ENCODE results near the gene HSPBP1.

HSPBP1 gene

GRCh38 chr19:55297267-55297666 lies 17.4 kb upstream of the HSPBP1 start:
- Mint-ChIP-seq H3K4me3 (no peak overlapping the region), H3K9me3 (no peaks in the 10 kb centered on the region), H3K27me3 (ENCODE audit: low read depth) (no peaks in the 10 kb centered on the region), H3K4me1 (ENCODE audit: low read depth) (peaks cover 6% of the 10 kb centered on the region), H3K27ac (no peak overlapping the region), H3K36me3 (ENCODE audit: low read depth) (no peaks in the 10 kb centered on the region)

DNA sequence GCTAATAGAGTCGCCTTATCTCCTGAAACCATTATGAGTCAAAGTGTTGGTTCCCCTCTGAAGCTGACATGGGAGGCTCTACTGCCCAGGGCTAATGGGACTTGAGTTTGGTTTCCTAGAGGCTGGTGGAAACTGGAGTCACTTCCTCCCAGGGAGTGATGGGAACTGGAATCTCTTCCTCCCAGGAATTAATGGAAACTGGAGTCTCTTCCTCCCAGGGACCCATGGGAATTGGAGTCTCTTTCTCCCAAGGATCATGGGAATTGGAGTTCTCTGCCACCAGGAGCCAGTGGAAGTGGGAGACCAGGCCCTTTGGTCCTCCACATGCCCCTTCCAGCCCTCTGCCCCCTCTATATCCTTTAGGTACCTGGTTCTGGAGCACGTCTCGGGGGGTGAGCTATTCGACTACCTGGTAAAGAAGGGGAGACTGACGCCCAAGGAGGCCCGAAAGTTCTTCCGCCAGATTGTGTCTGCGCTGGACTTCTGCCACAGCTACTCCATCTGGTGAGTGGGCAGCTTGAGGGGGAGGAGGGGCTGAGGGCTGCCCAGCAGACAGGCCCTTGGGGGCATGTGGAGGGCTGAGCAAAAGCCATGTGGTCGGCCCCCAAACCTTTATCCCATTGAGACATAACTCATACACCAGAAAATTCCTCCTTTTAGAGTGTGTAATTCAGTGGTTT lies 9.3 kb upstream of the HSPBP1 start:
- Mint-ChIP-seq H3K9me3 (no peaks in the 10 kb centered on the region), H3K27ac (no peak overlapping the region), H3K36me3 (ENCODE audit: low read depth) (no peaks in the 10 kb centered on the region), H3K27me3 (ENCODE audit: low read depth) (no peaks in the 10 kb centered on the region), H3K4me3 (no peak overlapping the region), H3K4me1 (ENCODE audit: low read depth) (peaks cover 4% of the 10 kb centered on the region)

DNA sequence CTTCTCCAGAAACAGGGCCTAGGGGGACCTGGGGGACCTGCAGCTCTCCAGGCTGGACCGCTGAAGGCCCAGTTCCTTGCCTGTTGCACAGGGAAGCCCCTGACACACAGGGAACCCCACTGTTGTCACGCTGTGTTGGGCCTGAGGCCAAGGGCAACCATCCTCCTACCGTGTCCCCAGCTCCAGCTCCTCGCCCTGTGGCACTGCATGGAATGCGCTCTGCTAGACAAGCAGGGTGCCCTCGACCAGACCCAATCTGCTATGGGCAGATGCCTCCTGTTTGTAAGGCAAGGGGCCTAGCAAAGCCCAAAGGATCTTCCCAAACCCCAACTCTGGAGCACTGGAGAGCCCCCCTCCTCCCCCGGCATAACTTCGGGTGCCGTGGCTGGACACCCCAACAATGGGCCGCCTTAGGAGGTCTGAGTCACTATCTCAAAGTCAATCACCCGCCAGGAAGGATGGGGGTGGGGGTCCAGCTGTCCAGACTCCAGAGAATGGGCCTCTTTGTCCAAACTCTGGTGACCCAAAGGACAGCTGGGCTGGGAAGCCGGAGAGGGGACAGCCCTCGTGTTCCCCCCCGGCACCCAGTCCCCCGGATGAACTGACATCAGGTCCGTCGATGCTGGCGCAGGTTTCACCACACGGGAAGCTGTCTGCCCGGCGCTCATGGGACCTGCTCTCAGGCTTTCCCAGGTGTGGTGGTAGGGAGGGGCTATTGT lies 7.6 kb upstream of the HSPBP1 start:
- Mint-ChIP-seq H3K36me3 (ENCODE audit: low read depth) (no peaks in the 10 kb centered on the region), H3K9me3 (no peaks in the 10 kb centered on the region), H3K27me3 (ENCODE audit: low read depth) (peaks cover 9% of the 10 kb centered on the region), H3K4me3 (no peak overlapping the region), H3K4me1 (ENCODE audit: low read depth) (peaks cover 10% of the 10 kb centered on the region), H3K27ac (no peak overlapping the region)

DNA sequence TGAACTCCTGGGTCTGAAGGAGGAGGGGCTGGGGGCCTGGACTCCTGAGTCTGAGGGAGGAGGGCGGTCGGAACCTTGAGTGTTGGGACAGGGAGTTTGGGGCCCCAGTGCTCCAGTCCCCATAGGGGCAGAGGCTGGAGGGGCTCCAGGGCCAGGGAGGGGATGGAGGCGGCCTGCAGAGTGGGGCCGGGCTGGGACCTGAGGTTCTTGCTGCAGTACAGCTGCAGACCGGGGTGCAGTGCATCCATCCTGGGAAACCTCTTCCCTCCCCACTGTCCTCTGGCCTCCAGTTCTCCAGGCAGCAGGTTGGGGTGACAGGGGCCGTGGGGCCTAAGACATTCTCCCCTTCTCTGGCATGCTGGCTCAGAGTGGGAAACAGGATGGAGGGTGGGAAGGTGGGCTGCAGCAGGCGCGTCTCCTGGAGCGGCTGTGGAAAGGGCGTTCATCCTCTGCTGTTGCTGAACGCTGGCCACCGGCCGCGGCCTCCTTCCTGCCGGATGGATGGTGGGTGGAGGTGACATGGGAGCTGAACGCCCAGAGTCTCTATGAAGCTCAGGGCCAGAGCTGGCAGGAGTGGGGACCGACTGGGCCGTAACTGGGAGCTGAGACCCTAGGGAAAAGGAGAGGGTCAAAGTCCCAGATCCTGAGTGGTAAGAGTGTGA lies 5.5 kb upstream of the HSPBP1 start:
- peaks cover 17% of the 10 kb centered on the region for H3K4me1 Mint-ChIP-seq (ENCODE audit: low read depth)
- peaks cover 9% of the 10 kb centered on the region for H3K27me3 Mint-ChIP-seq (ENCODE audit: low read depth)
- H3K36me3 Mint-ChIP-seq (ENCODE audit: low read depth) = no peaks in the 10 kb centered on the region
- peak overlapping the region; percentile 29 for H3K27ac Mint-ChIP-seq
- H3K4me3 Mint-ChIP-seq = peak overlapping the region; percentile 56
- no peaks in the 10 kb centered on the region for H3K9me3 Mint-ChIP-seq

DNA sequence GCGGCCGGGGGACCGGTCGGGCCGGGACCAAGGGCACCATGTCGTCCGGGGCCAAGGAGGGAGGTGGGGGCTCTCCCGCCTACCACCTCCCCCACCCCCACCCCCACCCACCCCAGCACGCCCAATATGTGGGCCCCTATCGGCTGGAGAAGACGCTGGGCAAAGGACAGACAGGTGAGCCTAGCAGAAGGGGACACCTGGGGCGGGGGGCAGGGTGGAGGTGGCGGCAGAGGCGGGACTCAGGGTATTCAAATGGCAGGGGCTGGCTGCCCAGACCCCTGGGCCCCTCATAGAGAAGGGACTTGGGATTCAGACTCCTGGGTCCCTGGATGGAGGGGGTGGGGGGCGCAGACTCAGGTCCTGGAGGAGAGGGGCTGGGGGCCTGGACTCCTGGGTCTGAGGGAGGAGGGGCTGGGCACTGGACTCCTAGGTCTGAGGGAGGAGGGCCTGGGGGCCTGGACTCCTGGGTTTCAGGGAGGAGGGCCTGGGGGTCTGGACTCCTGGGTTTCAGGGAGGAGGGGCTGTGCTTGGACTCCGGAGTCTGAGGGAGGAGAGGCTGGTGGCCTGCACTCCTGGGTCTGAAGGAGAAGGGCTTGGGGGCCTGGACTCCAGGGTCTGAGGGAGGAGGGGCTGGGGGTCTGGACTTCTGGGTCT lies 4.6 kb upstream of the HSPBP1 start:
- Mint-ChIP-seq H3K36me3 (ENCODE audit: low read depth) (peaks cover 2% of the 10 kb centered on the region), H3K4me3 (peak overlapping the region; percentile 56), H3K27ac (no peak overlapping the region), H3K27me3 (ENCODE audit: low read depth) (peaks cover 9% of the 10 kb centered on the region), H3K9me3 (no peaks in the 10 kb centered on the region), H3K4me1 (ENCODE audit: low read depth) (peaks cover 21% of the 10 kb centered on the region)

DNA sequence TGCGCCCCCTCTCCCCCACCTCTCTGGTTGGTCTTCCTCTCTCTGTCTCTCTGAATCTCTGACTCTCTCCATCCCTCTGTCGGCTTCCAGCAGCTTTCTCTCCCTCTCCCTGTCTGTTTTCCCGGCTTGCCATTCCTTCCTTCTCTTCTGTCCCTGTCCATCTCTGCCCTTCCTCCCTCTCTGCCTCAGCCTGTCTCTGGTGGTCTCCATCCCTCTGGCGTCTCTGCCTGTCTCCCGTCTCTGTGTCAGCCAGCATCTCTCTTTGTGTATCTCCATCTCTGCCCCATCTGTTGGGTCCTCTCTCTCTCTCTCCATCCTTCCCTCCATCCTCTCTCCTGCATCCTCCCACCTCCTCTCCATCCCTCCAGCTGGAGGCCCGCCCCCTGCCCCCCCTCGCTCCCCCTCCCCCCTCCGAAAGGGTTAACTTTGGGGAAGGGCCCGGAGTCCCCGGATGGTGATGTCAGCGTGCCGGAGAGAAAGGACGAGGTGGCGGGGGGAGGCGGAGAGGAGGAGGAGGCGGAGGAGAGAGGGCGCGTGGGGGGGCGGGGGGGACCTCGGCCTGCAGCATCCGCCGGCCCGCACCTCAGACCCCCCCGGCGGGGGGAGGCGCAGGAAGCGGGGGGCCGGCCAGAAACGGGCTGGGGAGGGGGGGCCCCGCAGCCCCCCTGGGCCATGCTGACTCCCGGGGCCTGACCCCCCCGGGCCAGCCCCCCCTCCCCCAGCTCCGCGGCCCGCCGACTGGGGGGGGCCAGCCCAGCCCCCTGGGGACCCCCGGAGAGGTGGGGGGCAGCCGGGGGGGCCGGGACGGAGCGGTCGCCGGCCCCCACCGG lies 3.9 kb upstream of the HSPBP1 start, which contains the start of gene BRSK1:
TSS of gene BRSK1 (plus strand) at position 450 of the 830 bp plus-strand sequence. CDS start 446 bp downstream, outside the sequence.
- Mint-ChIP-seq H3K36me3 (ENCODE audit: low read depth) (peaks cover 2% of the 10 kb centered on the region), H3K9me3 (no peaks in the 10 kb centered on the region), H3K4me3 (peak within 1 kb of the TSS; percentile 78), H3K27ac (peak within 1 kb of the TSS; percentile 46), H3K27me3 (ENCODE audit: low read depth) (peaks cover 9% of the 10 kb centered on the region), H3K4me1 (ENCODE audit: low read depth) (peaks cover 24% of the 10 kb centered on the region)

GRCh38 chr19:55279340-55279739 lies 570 bp downstream of the HSPBP1 start:
- peak overlapping the region; percentile 98 for H3K4me3 Mint-ChIP-seq
- no peaks in the 10 kb centered on the region for H3K9me3 Mint-ChIP-seq
- H3K27ac Mint-ChIP-seq = peak overlapping the region; percentile 97
- peaks cover 26% of the 10 kb centered on the region for H3K4me1 Mint-ChIP-seq (ENCODE audit: low read depth)
- H3K27me3 Mint-ChIP-seq (ENCODE audit: low read depth) = peaks cover 9% of the 10 kb centered on the region
- peaks cover 7% of the 10 kb centered on the region for H3K36me3 Mint-ChIP-seq (ENCODE audit: low read depth)

DNA sequence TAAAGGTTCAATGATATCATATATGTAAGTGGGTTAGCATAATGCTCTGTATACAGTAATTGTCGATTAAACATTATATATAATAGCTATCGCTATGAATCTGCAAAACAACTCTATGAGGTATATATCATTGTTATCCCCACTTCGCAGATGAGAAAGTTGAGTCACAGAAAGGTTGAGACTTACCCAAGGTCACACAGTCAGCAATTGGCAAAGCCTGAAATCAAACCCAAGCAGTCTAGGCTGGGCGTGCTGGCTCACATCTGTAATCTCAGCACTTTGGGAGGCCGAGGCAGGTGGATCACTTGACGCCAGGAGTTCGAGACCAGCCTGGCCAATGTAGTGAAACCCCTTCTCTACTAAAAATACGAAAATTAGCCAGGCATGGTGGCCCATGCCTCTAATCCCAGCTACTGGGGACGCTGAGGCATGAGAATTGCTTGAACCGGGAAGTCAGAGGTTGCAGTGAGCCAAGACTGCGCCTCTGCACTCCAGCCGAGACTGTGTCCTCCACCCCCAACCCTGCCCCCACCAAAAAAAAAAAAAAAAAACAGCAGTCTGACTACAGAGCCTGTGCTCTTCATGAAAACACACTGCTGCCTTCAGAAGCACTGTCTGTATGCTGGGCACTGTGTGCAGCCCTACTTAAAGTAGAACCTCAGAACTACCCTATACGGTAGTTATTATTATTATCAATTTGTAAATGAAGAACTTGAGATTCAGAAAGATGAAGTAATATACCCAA lies 1.3 kb downstream of the HSPBP1 start:
- peaks cover 9% of the 10 kb centered on the region for H3K36me3 Mint-ChIP-seq (ENCODE audit: low read depth)
- peak overlapping the region; percentile 98 for H3K4me3 Mint-ChIP-seq
- peaks cover 25% of the 10 kb centered on the region for H3K4me1 Mint-ChIP-seq (ENCODE audit: low read depth)
- H3K27me3 Mint-ChIP-seq (ENCODE audit: low read depth) = peaks cover 7% of the 10 kb centered on the region
- H3K27ac Mint-ChIP-seq = no peak overlapping the region
- no peaks in the 10 kb centered on the region for H3K9me3 Mint-ChIP-seq

DNA sequence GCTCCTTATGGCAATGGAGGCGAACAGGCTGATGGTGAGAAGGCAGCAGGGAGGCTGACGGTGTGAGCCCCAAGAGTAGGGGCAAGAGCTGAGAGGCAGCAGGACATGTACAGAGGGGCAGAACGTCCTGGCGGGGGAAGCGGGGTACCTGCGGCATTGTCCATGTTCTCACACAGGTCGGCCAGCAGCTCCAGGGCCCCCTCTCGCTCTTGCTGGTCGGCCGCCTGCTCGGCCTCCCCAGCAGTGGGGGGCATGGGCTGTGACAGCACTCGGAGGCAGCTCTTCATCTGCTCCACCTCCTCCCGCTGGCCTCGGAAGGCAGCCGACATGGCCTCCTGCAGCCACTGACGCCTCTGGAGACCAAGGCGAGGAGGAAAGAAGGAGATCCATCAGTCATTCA lies 2.4 kb downstream of the HSPBP1 start:
- Mint-ChIP-seq H3K9me3 (no peaks in the 10 kb centered on the region), H3K27ac (no peak overlapping the region), H3K36me3 (ENCODE audit: low read depth) (peaks cover 10% of the 10 kb centered on the region), H3K27me3 (ENCODE audit: low read depth) (no peaks in the 10 kb centered on the region), H3K4me3 (no peak overlapping the region), H3K4me1 (ENCODE audit: low read depth) (peaks cover 19% of the 10 kb centered on the region)

DNA sequence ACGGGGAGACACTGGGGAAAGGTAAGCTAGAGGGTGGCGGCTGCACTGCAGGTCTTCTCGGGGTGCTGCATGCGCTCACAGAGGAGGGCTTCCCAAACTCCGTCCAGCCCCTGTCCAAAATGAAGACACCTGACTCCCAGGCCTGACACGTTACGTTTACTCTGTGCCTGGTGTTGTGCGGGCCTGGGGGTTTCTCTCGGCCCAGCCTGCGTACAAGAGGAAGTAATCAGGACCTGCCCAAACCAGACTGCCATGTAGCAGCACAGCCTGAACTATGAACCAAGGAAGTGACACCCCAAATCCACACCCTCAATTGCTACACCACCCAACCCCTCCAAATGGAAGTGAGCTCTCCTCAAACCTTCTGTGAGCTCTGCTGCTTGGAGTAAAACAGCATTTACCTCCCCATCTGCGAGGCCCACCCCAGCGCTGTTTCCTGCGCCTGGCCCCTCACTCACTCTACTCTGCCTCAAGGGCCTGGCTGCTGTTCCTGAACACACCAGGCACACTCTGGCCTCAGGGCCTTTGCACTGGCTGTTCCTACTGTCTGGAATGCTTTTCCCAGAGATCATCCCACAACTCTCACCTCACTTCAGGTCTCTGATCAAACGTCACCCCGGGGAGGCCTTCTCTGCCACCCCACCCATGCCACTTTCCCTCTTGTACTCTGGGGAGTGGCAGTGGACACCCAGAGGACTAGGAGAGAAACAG lies 3.0 kb downstream of the HSPBP1 start:
- H3K4me3 Mint-ChIP-seq = no peak overlapping the region
- no peaks in the 10 kb centered on the region for H3K9me3 Mint-ChIP-seq
- peaks cover 19% of the 10 kb centered on the region for H3K4me1 Mint-ChIP-seq (ENCODE audit: low read depth)
- H3K27me3 Mint-ChIP-seq (ENCODE audit: low read depth) = no peaks in the 10 kb centered on the region
- H3K27ac Mint-ChIP-seq = no peak overlapping the region
- H3K36me3 Mint-ChIP-seq (ENCODE audit: low read depth) = peaks cover 15% of the 10 kb centered on the region

DNA sequence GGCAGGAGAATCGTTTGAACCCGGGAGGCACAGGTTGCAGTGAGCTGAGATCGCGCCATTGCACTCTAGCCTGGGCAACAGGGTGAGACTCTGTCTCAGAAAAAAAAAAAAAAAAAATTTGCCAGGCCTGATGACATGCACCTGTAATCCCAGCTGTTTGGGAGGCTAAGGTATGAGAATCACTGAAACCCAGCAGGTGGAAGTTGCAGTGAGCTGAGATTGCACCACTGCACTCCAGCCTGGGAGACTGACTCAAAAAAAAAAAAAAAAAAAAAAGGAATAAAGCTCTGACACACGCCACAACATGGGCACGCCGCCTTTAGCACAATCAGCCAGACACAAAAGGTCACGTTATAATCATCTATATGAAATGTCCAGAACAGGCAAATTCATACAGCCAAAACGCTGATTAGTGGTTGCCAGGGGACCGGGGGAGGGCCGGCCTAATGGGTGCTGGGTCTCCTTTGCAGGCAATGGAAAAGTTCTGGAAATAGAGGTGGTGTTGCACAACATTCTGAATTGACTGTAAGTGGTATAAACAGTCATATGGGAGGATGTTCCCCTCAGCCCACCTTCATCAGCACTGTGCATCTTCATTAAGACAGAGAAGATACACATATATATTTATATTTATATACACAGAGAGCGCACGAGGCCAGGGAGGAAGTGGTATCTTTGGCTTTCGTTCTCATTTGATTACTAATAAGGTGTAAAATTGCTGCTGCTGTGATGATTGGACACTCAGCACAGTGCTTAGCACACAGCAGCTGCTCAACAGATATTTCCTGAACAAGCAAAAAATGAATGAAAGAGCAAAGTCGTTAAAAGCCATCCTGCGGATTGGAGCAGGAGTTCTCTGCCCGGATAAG lies 3.8 kb downstream of the HSPBP1 start:
- peak overlapping the region; percentile 67 for H3K27ac Mint-ChIP-seq
- no peaks in the 10 kb centered on the region for H3K9me3 Mint-ChIP-seq
- H3K36me3 Mint-ChIP-seq (ENCODE audit: low read depth) = peaks cover 15% of the 10 kb centered on the region
- peaks cover 16% of the 10 kb centered on the region for H3K4me1 Mint-ChIP-seq (ENCODE audit: low read depth)
- H3K4me3 Mint-ChIP-seq = no peak overlapping the region
- no peaks in the 10 kb centered on the region for H3K27me3 Mint-ChIP-seq (ENCODE audit: low read depth)

DNA sequence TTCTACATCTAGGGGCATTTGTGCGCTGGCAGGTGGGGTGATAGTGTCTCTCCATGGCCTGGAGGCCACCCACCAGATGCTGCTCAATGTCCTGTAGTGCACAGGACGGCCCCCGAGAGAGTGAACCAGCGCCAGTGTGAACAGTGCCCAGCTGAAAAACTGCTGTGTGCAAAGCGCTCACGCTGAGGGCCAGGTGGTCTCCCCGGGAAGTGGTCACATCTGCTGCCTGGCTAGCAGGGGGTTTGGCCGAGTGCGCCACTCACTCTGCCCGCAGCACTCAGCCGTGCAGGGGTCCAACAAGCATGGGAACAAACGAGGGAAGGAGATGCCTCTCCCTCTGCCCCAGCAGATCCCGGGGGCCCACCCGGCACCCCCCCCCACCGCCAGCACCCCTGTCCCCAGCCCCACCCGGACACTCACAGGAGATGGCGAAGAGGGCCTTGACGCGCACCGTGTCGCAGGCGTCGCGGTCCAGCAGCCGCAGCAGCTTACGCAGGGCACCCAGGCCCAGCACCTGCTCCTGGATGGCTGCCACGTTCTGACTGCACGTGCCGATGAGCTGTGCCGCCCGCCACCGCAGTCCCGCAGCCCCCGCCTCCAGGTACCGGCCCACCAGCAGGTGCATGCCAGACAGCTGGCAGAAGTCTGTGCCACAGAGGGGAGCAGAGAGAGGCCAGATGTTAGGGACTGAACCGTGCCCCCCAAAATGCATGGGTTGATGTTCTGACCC lies 5.8 kb downstream of the HSPBP1 start:
- Mint-ChIP-seq H3K27me3 (ENCODE audit: low read depth) (no peaks in the 10 kb centered on the region), H3K4me1 (ENCODE audit: low read depth) (peaks cover 3% of the 10 kb centered on the region), H3K9me3 (no peaks in the 10 kb centered on the region), H3K4me3 (no peak overlapping the region), H3K27ac (no peak overlapping the region), H3K36me3 (ENCODE audit: low read depth) (peaks cover 13% of the 10 kb centered on the region)

Measured in T-helper 1 cell treated with Interleukin-12 subunit alpha and Interleukin-12 subunit beta and Interleukin-4 antibody, amounts not matched to agents 30 μg/mL and 1 μg/mL, for 36 hours (primary cell).